Subcutaneous abdominal adipose tissue (tissue), 5 donors: Measurements from ENCODE around the gene ASB6.
"Not testable (repeated sequence)": the region's sequence is repeated elsewhere in the genome, so short reads cannot be mapped to it uniquely, and the experiment has no call there.

Experiments used
- H3K27ac ChIP-seq: one replicate; pipeline ENCODE4 v1.7.0; 2013; ENCODE audit warnings: low read depth, mild to moderate bottlenecking, inconsistent platforms, low read length, moderate library complexity
- H3K27me3 ChIP-seq, 5 donors: one replicate each; pipeline ENCODE4 v1.7.0; 2013; ENCODE audit warnings: low read length in 5 of 5, inconsistent platforms in 1 of 5; ENCODE audit not compliant: control insufficient read depth in 5 of 5, insufficient read depth in 4 of 5
- H3K36me3 ChIP-seq, 5 donors: one replicate each; pipeline ENCODE4 v1.7.0; 2013; ENCODE audit warnings: low read length in 5 of 5; ENCODE audit not compliant: control insufficient read depth in 5 of 5, insufficient read depth in 5 of 5
- H3K4me1 ChIP-seq, 5 donors: one replicate each; pipeline ENCODE4 v1.7.0; 2013; ENCODE audit warnings: low read length in 5 of 5, mild to moderate bottlenecking in 3 of 5, moderate library complexity in 1 of 5; ENCODE audit not compliant: control insufficient read depth in 5 of 5, insufficient read depth in 5 of 5
- H3K4me3 ChIP-seq, 5 donors: one replicate each; pipeline ENCODE4 v1.7.0; 2013; ENCODE audit warnings: low read length in 5 of 5, low read depth in 1 of 5
- H3K9ac ChIP-seq, 5 donors: one replicate each; pipeline ENCODE4 v1.7.0; 2013; ENCODE audit warnings: low read length in 5 of 5, mild to moderate bottlenecking in 4 of 5, moderate library complexity in 3 of 5
- H3K9me3 ChIP-seq, 5 donors: one replicate each; pipeline ENCODE4 v1.7.0; 2013; ENCODE audit warnings: low read length in 5 of 5; ENCODE audit not compliant: control insufficient read depth in 5 of 5
- donor health status: healthy.
- donor health status: healthy.
- donor health status: healthy.
- donor health status: healthy.
- donor health status: healthy.

ASB6 gene

GRCh38 chr9:129669946-129670345 is 28.0 kb upstream of the ASB6 start:
- no peak overlapping the region for H3K4me3 ChIP-seq
- H3K27ac ChIP-seq, result no peak overlapping the region
- no peak overlapping the region for H3K9ac ChIP-seq
- no peaks in the 10 kb centered on the region for H3K36me3 ChIP-seq
- H3K4me1 ChIP-seq, result peaks cover 0 to 6% (median 4%) of the 10 kb centered on the region in 5 donors
- no peaks in the 10 kb centered on the region for H3K9me3 ChIP-seq
- peaks cover 14 to 18% (median 15%) of the 10 kb centered on the region in 5 donors for H3K27me3 ChIP-seq

DNA sequence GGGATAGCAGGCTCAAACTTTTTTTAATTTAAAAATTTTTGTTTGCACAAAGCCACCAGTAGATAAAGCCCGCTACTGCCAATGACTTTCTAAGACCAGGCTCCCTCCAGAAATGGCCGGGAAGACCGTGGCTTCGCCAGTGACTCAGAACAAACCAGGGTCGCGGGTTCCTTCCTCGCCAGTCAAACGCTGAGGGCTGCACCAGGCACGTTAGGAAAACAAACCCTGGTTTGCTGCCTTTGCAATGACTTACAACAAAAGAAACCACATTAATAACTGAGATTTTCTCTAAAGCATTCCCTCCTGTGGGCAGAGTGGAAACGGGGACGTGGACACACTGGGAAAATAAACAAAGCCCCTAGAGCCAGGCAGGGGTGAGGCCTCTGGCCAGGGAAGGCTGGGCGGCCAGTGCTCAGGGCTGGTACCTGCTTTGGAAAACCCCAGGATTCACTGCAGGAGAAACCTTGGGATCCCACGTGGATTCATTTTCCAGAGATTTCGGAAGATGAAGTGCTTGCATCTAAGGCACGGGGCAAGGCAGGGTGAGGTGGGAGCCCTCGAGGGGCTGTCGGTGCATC is 27.3 kb upstream of the ASB6 start:
- no peak overlapping the region for H3K9ac ChIP-seq
- H3K27ac ChIP-seq, result no peak overlapping the region
- peaks cover 12 to 17% (median 14%) of the 10 kb centered on the region in 5 donors for H3K27me3 ChIP-seq
- H3K9me3 ChIP-seq, result no peaks in the 10 kb centered on the region
- H3K36me3 ChIP-seq, result no peaks in the 10 kb centered on the region
- H3K4me3 ChIP-seq, result no peak overlapping the region
- peaks cover 0 to 8% (median 5%) of the 10 kb centered on the region in 5 donors for H3K4me1 ChIP-seq

DNA sequence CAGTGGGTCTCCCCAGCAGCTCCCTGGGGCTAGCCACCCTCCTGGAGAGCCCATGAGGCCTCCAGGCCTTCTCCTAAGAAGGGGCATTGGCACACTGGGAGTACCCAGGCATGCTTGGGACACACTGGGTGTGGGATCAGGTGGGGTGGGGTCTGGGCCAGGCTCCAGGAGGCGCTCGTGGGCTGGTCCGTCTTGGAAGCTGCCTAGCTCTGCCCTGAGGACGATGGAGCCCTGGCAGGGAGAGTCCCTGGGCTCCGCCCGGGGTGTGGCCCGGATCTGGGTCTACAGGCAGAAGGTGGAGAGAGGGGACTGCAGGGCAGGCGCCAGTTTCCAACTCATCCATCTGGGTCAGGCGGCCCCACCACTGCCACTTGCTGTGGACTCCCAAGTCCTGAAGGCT is 25.9 kb upstream of the ASB6 start:
- H3K27ac ChIP-seq, result no peak overlapping the region
- H3K9ac ChIP-seq, result no peak overlapping the region
- H3K27me3 ChIP-seq, result peaks cover 12 to 21% (median 14%) of the 10 kb centered on the region in 5 donors
- H3K36me3 ChIP-seq, result no peaks in the 10 kb centered on the region
- H3K9me3 ChIP-seq, result no peaks in the 10 kb centered on the region
- H3K4me3 ChIP-seq, result no peak overlapping the region
- peaks cover 0 to 8% (median 5%) of the 10 kb centered on the region in 5 donors for H3K4me1 ChIP-seq

- no peaks in the 10 kb centered on the region for H3K36me3 ChIP-seq
- peak overlapping the region in 2 of 5 donors; percentile 22 to 52 for H3K4me3 ChIP-seq
- no peaks in the 10 kb centered on the region for H3K9me3 ChIP-seq
- no peak overlapping the region for H3K9ac ChIP-seq
- H3K4me1 ChIP-seq, result peaks cover 0 to 8% (median 5%) of the 10 kb centered on the region in 5 donors
- H3K27ac ChIP-seq, result no peak overlapping the region
- peaks cover 12 to 21% (median 14%) of the 10 kb centered on the region in 5 donors for H3K27me3 ChIP-seq
Observed at GRCh38 chr9:129667378-129667777, 25.4 kb upstream of the ASB6 start.

DNA sequence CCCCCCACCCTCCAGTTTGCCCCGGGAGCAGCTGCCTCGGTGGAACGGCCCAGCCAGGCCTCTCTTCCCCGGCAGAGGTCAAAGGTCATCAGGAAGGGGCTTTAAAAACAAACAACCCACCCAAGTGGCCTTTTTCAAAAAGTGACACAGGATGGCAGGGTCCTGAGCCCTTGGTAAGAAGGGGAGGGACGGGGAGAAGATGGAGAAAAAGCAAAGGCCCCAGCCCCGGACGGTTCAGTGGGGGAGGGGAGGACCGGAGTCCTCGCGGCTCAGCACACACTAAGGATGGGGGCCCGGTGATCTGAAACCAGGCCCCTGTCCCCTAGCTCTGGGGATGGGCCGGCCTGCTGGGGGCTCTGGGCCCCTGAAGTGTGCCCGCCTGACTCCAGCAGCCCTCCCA is 24.6 kb upstream of the ASB6 start:
- Histone ChIP-seq H3K4me1 (peaks cover 0 to 8% (median 5%) of the 10 kb centered on the region in 5 donors), H3K9me3 (no peaks in the 10 kb centered on the region), H3K27me3 (peaks cover 12 to 21% (median 14%) of the 10 kb centered on the region in 5 donors), H3K4me3 (peak overlapping the region in 3 of 5 donors; percentile 39 to 52 (median 49)), H3K36me3 (no peaks in the 10 kb centered on the region), H3K27ac (no peak overlapping the region), H3K9ac (no peak overlapping the region)

DNA sequence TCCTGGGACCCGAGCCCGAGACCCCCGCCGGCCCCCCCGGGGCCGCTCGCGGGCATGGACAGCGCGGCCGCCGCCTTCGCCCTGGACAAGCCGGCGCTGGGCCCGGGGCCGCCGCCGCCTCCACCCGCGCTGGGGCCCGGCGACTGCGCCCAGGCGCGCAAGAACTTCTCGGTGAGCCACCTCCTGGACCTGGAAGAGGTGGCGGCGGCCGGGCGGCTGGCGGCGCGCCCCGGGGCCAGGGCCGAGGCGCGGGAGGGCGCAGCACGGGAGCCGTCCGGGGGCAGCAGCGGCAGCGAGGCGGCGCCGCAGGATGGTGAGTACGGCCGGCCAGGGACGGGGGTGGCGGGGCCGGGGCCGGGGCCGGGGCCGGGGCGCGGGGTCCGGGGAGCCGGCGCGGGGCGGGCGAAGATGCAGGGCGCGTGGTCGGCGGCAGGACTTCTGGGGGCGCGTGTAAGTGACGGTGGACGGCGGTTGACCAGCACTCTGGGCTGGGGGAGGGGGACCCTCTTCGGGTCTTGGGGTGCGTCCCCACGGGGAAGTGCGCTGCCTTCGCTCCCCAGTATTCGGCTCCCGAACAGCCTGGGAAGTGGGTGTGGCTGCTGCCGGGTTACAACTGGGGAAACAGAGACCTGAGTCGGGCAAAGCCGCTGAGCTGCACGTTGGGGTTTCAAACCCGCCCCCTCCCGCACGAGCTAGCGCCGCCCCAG is 24.0 kb upstream of the ASB6 start:
- Histone ChIP-seq H3K4me1 (peaks cover 0 to 8% (median 5%) of the 10 kb centered on the region in 5 donors), H3K9ac (no peak overlapping the region), H3K36me3 (no peaks in the 10 kb centered on the region), H3K27ac (no peak overlapping the region), H3K9me3 (no peaks in the 10 kb centered on the region), H3K27me3 (peaks cover 12 to 21% (median 14%) of the 10 kb centered on the region in 5 donors), H3K4me3 (peak overlapping the region in 4 of 5 donors; percentile 21 to 52 (median 45))

GRCh38 chr9:129665389-129665775 is 23.4 kb upstream of the ASB6 start, which contains the start of gene PRRX2:
PRRX2 (plus strand) TSS chr9:129665647; CDS start chr9:129665868, 221 bp downstream.
- Histone ChIP-seq H3K36me3 (no peaks in the 10 kb centered on the region), H3K4me3 (peak within 1 kb of the TSS; percentile 21 to 70 (median 52)), H3K9me3 (no peaks in the 10 kb centered on the region), H3K27ac (no peak within 1 kb of the TSS), H3K27me3 (peaks cover 12 to 21% (median 14%) of the 10 kb centered on the region in 5 donors), H3K9ac (no peak within 1 kb of the TSS), H3K4me1 (peaks cover 0 to 8% (median 5%) of the 10 kb centered on the region in 5 donors)

DNA sequence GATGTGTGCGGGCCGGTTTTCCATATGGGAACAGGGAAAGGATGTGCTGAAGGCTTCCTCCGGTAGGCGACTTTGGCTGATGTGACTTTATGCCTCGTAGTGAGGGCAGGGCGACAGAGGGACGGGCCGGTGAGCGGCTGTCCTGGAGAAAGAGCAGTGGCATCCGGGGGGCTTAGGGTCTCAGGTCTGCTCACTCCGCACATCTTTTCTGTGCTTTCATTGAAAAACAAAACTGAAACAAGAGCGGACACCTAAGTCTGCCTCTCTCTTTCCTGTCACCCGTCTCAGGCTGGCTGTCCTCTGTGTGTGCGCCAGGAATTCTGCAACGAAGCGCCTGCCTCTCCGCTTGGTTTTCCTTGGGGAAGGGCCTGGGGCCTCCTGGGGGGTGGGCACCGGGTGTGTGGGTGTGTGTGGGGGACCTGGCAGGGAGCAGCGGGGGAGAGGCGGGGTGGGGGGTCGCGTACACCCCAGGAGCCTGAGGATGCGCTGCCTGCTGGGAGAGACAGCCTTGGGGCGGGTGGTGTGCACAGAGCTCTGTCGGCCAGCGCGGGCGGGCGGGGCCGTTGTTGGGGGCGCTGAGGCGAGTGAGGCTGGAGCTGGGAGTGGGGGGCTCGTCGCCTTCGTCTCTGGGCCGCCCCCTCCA is 22.9 kb upstream of the ASB6 start:
- Histone ChIP-seq H3K9ac (no peak overlapping the region), H3K9me3 (no peaks in the 10 kb centered on the region), H3K4me1 (peaks cover 0 to 8% (median 5%) of the 10 kb centered on the region in 5 donors), H3K27me3 (peaks cover 12 to 21% (median 14%) of the 10 kb centered on the region in 5 donors), H3K4me3 (peak overlapping the region; percentile 21 to 70 (median 51)), H3K36me3 (no peaks in the 10 kb centered on the region), H3K27ac (no peak overlapping the region)

- H3K27me3 ChIP-seq, result peaks cover 0 to 10% (median 8%) of the 10 kb centered on the region in 5 donors
- not testable (repeated sequence) for H3K4me1 ChIP-seq
Observed at GRCh38 chr9:129662239-129662638, 20.3 kb upstream of the ASB6 start.

GRCh38 chr9:129661029-129661428 is 19.1 kb upstream of the ASB6 start:
- Histone ChIP-seq H3K9ac (no peak overlapping the region), H3K4me1 (peaks cover 0 to 5% (median 4%) of the 10 kb centered on the region in 5 donors), H3K27ac (no peak overlapping the region), H3K36me3 (no peaks in the 10 kb centered on the region), H3K9me3 (no peaks in the 10 kb centered on the region), H3K27me3 (peaks cover 0 to 6% (median 4%) of the 10 kb centered on the region in 5 donors), H3K4me3 (no peak overlapping the region)

More at GRCh38 chr9:129662239-129662638, 20.3 kb upstream of the ASB6 start:
- H3K36me3 ChIP-seq, H3K9me3 ChIP-seq, H3K27ac ChIP-seq, H3K9ac ChIP-seq, H3K4me3 ChIP-seq: not testable (repeated sequence)
